ENCODE data around the gene MAPRE3.

GRCh38 chr2:26933431-26934334 lies 36.8 kb upstream of the MAPRE3 start:
- no peak for TF ChIP-seq EZH2 (IDR thresholded peaks at IDR 0.05; ENCODE audit: low read length, missing control alignments)
- TF ChIP-seq CTCF (conservative IDR thresholded peaks at IDR 0.05 in 1 of 2, IDR thresholded peaks at IDR 0.05 in 1 of 2; ENCODE audit: low read depth in 1 of 2, low read length in 2 of 2), result no peak

Measured in fibroblast of lung (primary cell).